NCI-H1436 treated with DMSO at 0.1 percent for 48 hours (cell line): ENCODE results near the gene PCDHA1.

Experiments
- DNase-seq: peaks from one replicate; lab custom pipeline; 2025; lab: John Stamatoyannopoulos, UW

The PCDHA1 gene

GRCh38 chr5:140988608-140989007 lies 202.7 kb downstream of the PCDHA1 start:
- DNase-seq: no peak

DNA sequence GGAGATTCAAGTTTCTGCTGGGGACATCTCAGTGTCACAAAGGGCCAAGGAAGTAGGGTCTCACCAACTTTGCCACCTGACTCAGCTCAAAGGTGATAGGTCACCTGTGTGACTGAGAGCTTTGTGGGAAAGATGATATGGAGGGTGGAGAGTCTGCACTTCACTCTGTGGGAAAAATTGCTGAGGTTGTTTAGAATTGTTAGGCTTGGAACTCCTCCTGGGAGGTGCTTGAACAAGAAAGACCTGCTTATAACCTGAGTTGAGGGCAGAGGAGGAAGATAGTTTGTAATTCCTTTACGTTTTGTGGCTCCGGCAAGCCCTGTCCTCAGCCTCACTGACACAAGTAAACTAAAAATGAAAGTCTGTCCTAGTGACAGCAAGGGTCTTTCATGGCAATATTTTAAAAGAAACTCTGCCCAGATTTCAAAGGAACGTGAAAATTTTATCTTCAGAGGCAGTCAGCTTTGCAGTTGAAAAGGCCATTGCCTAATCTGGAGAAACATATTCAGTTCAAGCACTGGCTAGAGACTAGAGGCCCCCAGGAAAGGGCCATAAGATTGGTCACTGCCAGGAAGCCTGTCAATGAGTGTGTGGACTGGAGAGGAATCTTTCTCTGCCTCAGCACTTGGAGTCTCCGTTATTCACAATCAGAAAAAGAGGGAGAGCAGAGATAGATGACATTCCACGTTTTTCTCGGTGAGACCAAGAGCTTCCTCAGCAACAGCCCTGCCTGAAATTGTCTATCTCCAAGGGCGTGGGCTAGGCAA lies 203.5 kb downstream of the PCDHA1 start:
- DNase-seq: no peak

DNA sequence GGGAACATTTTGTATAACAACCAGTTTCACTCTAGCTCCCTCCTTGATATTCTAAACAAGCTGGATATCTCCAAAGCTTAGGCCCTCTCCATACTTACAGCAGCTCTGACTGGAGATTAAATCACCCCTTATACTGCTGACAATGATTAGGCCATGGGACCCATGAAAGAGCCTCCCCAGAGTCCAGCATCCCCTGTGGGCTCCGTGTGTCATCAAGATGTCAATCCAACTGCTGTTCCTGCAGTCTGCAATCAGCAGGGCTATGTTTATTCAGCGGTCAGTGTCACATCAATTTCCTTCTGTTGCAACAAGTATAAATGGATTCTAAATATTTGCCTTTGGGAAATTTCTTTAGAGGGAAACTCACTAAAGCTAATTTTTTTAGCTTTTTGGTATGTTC lies 206.9 kb downstream of the PCDHA1 start:
- no peak for DNase-seq

DNA sequence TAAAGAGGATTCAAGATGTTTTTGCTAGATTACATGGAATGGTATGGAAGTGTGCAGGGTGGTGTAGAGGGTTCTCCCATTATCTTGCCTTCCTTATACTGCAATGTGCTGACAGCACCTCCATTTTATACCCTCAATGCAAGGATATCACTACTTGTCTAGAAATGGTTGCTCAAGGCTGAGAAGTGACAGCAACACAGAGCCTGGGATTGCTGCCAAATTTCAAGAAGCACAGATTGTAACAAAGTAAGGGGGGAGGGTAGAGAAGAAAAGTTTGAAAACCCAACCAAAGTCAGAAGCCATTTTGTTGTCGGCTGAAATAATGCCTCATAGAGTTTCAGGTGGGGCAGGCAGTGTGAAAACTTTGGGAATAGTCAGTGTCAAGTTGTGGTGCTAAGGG lies 210.1 kb downstream of the PCDHA1 start:
- DNase-seq: no peak

- DNase-seq: no peak
These were observed 213.0 kb downstream of the PCDHA1 start for GRCh38 chr5:140998921-140999410.

- no peak for DNase-seq
These were observed 215.5 kb downstream of the PCDHA1 start for GRCh38 chr5:141001446-141001843.

- no peak for DNase-seq
These were observed 216.1 kb downstream of the PCDHA1 start for GRCh38 chr5:141001844-141002604.

DNA sequence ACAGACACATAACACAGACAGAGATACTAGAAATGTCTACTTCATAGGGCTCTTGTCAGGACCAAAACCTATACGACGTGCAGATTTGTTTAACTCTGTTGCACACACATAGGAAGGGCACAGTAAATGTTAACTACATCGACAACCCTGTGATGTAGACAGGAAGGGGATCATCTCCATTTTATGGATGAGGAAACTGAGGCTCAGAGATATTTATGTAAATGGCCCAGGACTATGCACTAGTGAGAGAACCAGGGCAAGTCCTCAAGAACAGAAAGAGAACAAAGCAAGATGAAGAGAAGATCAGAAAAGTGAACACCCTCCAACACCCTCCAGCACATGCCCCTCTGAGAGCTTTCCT lies 216.6 kb downstream of the PCDHA1 start:
- no peak for DNase-seq

DNA sequence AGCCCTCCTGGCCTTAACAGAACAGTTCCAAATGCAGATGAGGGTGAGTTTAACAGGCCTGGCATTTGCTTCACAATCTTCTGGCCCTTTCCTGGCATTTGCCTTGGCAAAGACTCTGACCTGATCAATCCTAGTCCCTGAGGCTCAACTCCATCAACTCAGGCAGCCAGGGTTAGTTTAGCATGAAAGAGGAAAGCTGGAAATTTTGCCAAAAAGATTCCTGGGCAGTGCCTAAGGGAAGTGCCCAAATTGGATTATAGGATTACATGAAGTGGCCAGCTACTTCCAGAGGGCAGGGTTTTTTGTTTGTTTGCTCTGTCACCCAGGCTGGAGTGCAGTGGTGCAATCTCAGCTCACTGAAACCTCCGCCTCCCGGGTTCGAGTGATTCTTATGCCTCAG lies 217.1 kb downstream of the PCDHA1 start:
- no peak for DNase-seq

DNA sequence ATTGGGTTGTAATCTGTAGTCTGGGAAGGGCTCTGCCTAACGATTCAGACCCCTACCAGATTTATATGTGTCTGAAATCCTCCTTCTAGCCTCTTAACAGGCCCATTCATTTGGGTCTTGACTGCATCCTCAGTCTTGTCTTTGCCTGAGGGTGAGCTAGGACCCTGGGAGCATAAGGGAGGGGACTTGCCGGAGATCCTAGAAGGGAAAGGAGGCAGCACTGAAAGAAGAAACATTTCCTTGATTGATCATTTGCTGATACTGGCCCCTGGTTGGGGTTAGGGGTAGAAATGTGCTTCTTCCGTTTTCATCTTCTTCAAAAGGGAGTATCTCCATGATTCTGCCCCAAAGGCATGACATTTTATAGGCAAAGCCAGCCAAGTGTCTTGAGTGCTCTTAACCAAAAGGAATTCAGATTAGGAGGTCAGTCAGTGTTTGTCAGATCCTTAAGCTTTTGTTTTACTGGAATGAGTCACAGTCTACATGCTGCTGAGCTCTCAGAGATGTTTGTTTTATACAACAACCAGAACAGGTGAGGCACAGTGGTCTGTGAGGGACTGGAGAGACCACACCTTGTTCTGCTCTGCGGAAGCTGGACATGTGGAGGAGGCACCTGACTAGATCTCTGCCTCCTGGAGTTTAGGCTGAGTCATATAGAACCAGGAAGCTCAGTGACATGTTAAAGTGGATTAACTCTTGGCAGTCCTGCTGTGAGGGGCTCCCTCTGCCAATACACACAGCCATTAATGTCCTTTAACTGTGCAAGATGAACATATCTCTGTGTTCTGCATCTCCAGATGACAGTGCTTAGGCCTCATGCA lies 218.1 kb downstream of the PCDHA1 start:
- no peak for DNase-seq

- DNase-seq: no peak
These were observed 221.9 kb downstream of the PCDHA1 start for GRCh38 chr5:141007791-141008190.

- no peak for DNase-seq
These were observed 224.3 kb downstream of the PCDHA1 start for GRCh38 chr5:141010047-141010793.

- DNase-seq: no peak
These were observed 232.0 kb downstream of the PCDHA1 start for GRCh38 chr5:141017943-141018342.

DNA sequence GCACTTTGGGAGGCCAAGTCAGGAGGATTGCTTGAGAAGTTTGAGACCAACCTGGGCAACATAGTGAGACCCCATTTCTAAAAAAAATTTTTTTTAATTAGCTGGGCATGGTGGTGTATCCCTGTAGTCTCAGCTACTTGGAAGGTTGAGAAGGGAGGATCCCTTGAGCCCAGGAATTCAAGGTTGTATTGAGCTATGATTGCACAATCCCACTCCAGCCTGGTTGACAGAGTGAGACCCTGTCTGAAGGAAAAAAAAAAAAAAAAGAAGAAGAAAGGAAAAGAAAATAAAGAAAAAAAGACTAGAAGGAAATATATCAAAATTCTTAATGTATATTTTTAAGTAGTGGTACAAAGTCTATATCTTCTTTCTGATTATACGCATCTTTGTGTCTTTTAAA lies 236.4 kb downstream of the PCDHA1 start:
- no peak for DNase-seq

DNA sequence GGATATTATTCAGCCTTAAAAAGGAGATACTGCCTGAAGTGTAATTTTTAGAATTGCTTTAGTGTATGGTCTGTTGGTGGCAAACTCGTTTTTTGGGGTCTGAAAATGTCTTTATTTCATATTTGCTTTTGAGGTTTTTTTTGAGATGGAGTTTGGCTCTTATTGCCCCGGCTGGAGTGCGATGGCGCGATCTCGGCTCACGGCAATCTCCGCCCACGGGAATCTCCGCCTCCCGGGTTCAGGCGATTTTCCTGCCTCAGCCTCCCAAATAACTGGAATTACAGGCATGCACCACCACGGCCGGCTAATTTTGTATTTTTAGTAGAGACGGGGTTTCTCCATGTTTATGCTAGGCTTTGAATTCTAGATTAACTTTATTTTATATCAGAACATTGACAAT lies 245.1 kb downstream of the PCDHA1 start:
- no peak for DNase-seq

GRCh38 chr5:141032626-141033025 lies 246.7 kb downstream of the PCDHA1 start:
- no peak for DNase-seq

DNA sequence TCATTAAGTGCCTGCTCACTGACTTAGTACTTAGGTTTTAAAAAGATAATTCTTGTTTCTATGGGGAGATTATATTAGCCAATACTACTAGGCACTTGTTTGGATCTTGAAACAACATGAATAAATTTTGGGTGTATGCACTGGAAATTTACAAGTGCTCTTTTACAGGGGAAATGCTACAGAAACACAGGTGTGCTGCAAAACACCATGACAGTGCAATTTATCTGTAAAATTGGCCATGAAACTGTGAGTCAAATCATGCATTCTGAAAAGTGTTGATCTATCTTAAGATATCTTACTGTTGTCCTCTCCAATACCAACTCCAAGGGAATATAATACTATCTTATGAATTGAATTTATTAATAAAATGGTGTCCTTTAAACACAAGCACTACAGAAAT lies 253.1 kb downstream of the PCDHA1 start:
- no peak for DNase-seq

GRCh38 chr5:141039517-141039916 lies 253.6 kb downstream of the PCDHA1 start:
- peak; percentile 52 for DNase-seq

GRCh38 chr5:141040093-141040770 lies 254.3 kb downstream of the PCDHA1 start:
- DNase-seq: peak; percentile 83

DNA sequence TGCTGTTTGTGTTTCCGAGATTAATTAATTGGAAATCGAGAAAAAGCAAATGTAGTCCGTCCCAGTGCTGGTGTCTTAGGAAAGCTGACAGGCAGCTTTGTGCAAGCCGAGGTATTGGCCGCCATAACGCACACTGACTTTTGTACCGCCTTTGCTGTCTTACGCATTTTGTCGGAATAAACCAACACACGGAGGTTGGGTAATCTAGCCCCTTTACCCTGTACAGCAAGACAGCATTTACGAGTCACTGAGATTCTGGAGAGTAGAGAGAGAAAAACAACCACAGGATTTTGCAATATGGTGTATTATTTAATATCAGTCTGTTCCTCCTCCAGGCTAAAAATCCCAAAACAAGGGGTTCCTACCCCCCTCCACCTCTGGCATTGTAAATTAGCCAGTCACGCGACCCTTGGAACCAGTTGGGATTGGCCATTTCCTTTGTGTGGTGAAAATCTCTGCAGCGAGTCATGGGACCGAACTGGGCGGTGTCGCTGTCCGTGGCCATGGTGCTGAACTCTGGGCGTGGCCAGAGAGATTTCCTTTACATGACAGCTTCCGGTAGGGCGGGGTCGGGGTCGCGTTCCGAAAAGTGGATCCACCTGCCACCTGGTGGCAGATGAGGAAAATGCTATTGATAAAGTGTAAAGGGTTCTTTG lies 255.0 kb downstream of the PCDHA1 start:
- DNase-seq: peak; percentile 95

DNA sequence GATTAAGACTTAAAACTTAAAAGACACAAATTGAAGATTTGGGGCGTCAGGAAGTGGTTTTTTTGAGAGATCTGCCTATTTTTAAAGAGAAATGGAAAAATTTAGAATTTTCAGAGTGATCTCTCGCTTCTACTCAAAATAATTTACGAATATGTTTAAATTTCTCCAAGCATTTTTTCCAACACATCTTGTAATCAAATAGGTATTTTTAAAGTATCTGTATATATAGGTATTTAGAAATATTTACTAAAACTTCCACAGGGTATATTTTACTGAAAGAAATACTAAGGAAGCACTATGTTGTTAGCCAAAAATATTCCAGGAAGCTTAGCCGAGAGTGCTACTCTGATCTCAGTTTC lies 255.5 kb downstream of the PCDHA1 start:
- DNase-seq: no peak
